Loucy (cell line): ENCODE data around the gene SKP2.
A peak's percentile ranks its signal among the peaks of the same experiment; 100 is the strongest.

Experiments
- H2AFZ ChIP-seq: fragments of 200-600 bp; sonication (generic); 2 replicates; pipeline ENCODE4 v1.6.0; 2016; ENCODE audit warnings: antibody characterized with exemption, mild to moderate bottlenecking, low read length, moderate library complexity
- H3F3A ChIP-seq: fragments of 200-600 bp; 2 replicates; pipeline ENCODE4 v1.6.0; 2016; ENCODE audit warnings: antibody characterized with exemption, low read depth, mild to moderate bottlenecking
- H3K27me3 ChIP-seq: fragments of 200-600 bp; sonication (generic); 2 replicates; pipeline ENCODE4 v1.6.1; 2014; ENCODE audit warnings: low read length, mild to moderate bottlenecking; ENCODE audit not compliant: insufficient read depth, poor library complexity, severe bottlenecking
- H3K36me3 ChIP-seq: fragments of 200-600 bp; sonication (generic); 2 replicates; pipeline ENCODE4 v1.6.1; 2016; ENCODE audit warnings: low read length; ENCODE audit not compliant: insufficient read depth
- H3K4me1 ChIP-seq: fragments of 200-600 bp; sonication (generic); 2 replicates; pipeline ENCODE4 v1.5.1; 2014; ENCODE audit warnings: low read length, mild to moderate bottlenecking; ENCODE audit not compliant: insufficient read depth, poor library complexity, severe bottlenecking
- H3K4me2 ChIP-seq: fragments of 200-600 bp; sonication (generic); 2 replicates; pipeline ENCODE4 v1.6.0; 2014; ENCODE audit warnings: antibody characterized with exemption, low read length, low read depth, mild to moderate bottlenecking; ENCODE audit not compliant: poor library complexity, severe bottlenecking
- H3K4me3 ChIP-seq: fragments of 200-600 bp; sonication (generic); 2 replicates; pipeline ENCODE4 v1.5.1; 2014; ENCODE audit warnings: low read length, mild to moderate bottlenecking, mixed read lengths; ENCODE audit not compliant: poor library complexity, severe bottlenecking
- H3K79me2 ChIP-seq: fragments of 200-600 bp; sonication (generic); 2 replicates; pipeline ENCODE4 v1.6.1; 2014; ENCODE audit warnings: low read length; ENCODE audit not compliant: insufficient read depth
- H3K9ac ChIP-seq: fragments of 200-600 bp; sonication (generic); 2 replicates; pipeline ENCODE4 v1.6.0; 2014; ENCODE audit warnings: mild to moderate bottlenecking, low read depth, low read length, moderate library complexity; ENCODE audit not compliant: poor library complexity, severe bottlenecking
- H3K9me2 ChIP-seq: fragments of 200-600 bp; sonication (generic); replicated peaks from 2 replicates; pipeline ENCODE4 v1.6.1; 2016; ENCODE audit warnings: low read depth, low read length, mixed read lengths
- H3K9me3 ChIP-seq: fragments of 200-600 bp; sonication (generic); 2 replicates; pipeline ENCODE4 v1.6.1; 2014; ENCODE audit warnings: mild to moderate bottlenecking, antibody characterized with exemption, low read length, low read depth; ENCODE audit not compliant: insufficient read depth
- H4K20me1 ChIP-seq: fragments of 200-600 bp; sonication (generic); 2 replicates; pipeline ENCODE4 v1.6.0; 2014; ENCODE audit warnings: antibody characterized with exemption, low read length, mild to moderate bottlenecking; ENCODE audit not compliant: insufficient read depth, poor library complexity, severe bottlenecking
- CTCF ChIP-seq: fragments of 200-600 bp; sonication (generic); conservative IDR thresholded peaks from 2 replicates; pipeline ENCODE4 v1.5.1; 2014; ENCODE audit warnings: mild to moderate bottlenecking, antibody characterized with exemption, low read length
- EZH2phosphoT487 ChIP-seq: fragments of 200-600 bp; IDR thresholded peaks from 2 replicates; pipeline ENCODE4 v1.6.1; 2018; ENCODE audit warnings: antibody characterized with exemption, mild to moderate bottlenecking, moderate library complexity, borderline replicate concordance

Gene SKP2

GRCh38 chr5:36153726-36154125 lies 1.8 kb downstream of the SKP2 start:
- Histone ChIP-seq H3K4me2 (peak overlapping the region; percentile 91), H3K9me3 (no peaks in the 10 kb centered on the region), H3K9me2 (no peaks in the 10 kb centered on the region), H3K9ac (peak overlapping the region; percentile 88), H3K4me3 (peak overlapping the region; percentile 85), H4K20me1 (peaks cover 34% of the 10 kb centered on the region), H3F3A (no peaks in the 10 kb centered on the region), H3K36me3 (peaks cover 5% of the 10 kb centered on the region; the same call in 1 of the 2 replicates), H3K79me2 (peaks cover 78% of the 10 kb centered on the region), H3K4me1 (peaks cover 60% of the 10 kb centered on the region), H3K27me3 (no peaks in the 10 kb centered on the region), H2AFZ (no peak overlapping the region)
- TF ChIP-seq EZH2phosphoT487 = no peak
- TF ChIP-seq CTCF = no peak

DNA sequence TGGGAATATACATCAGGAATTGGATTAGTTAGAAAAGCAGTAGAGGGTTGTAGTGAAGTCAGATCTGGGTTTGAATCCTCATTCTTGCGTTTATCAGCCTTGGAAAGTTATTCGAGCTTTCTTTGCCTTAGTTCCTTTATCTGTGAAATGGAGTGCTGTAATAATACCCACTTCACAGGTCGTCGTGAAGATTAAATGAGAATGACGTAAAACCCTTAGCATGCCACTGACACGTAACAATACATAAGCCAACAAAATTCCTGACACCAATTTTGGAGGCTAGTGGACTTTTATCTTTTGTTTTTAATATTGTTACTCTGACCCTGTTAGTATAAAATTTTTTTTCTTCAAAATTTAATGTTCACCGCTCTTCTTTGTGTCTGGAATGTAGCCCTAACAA lies 3.4 kb downstream of the SKP2 start:
- no peaks in the 10 kb centered on the region for H3K27me3 ChIP-seq
- H2AFZ ChIP-seq = no peak overlapping the region
- H4K20me1 ChIP-seq = peaks cover 44% of the 10 kb centered on the region
- no peaks in the 10 kb centered on the region for H3F3A ChIP-seq
- peak overlapping the region; percentile 88 for H3K9ac ChIP-seq
- H3K9me2 ChIP-seq = no peaks in the 10 kb centered on the region
- H3K36me3 ChIP-seq = peaks cover 18% of the 10 kb centered on the region; the same call in 1 of the 2 replicates
- no peak for TF ChIP-seq EZH2phosphoT487
- no peak for TF ChIP-seq CTCF
- H3K4me2 ChIP-seq = peak overlapping the region; percentile 91
- H3K9me3 ChIP-seq = no peaks in the 10 kb centered on the region
- H3K4me3 ChIP-seq = peak overlapping the region; percentile 85
- peaks cover 70% of the 10 kb centered on the region for H3K4me1 ChIP-seq
- H3K79me2 ChIP-seq = peaks cover 88% of the 10 kb centered on the region

DNA sequence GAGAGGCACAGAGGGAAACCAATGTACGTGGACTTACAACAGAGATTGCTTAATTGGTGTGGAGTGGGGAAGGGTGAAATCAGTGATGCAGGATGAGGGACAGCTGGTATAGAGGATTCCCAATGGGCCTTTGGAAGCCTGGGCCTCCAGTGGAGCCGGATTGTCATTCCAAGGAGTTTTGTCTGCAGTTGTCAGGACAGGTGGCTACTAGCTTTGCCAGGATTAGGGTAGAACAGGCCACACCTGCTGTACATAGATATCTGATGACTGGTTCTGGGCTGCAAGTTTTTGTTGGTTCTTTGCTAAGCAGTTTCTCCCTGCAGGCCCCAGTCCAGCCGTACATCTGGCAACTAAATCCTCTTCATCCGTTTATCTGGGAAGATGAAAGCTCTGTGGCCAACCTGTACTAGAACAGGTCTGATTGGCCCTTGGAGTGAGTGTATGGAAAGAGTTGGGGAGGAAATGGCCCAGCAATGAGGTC lies 4.2 kb downstream of the SKP2 start:
- Histone ChIP-seq H3K27me3 (no peaks in the 10 kb centered on the region), H3K9me2 (no peaks in the 10 kb centered on the region), H2AFZ (no peak overlapping the region), H3K36me3 (peaks cover 23% of the 10 kb centered on the region; the same call in 1 of the 2 replicates), H3F3A (no peaks in the 10 kb centered on the region), H3K4me1 (peaks cover 74% of the 10 kb centered on the region), H3K4me3 (peak overlapping the region; percentile 85), H3K4me2 (peak overlapping the region; percentile 91), H3K79me2 (peaks cover 92% of the 10 kb centered on the region), H3K9ac (peak overlapping the region; percentile 17), H3K9me3 (no peaks in the 10 kb centered on the region), H4K20me1 (peaks cover 50% of the 10 kb centered on the region)
- TF ChIP-seq CTCF (no peak), EZH2phosphoT487 (no peak)
